ENCODE data around the gene SYNRG. TPM values are rescaled to one million over a fixed set of nuclear protein-coding genes. Genes with fewer than 3 reads are reported as not detected.

The SYNRG gene, protein sequence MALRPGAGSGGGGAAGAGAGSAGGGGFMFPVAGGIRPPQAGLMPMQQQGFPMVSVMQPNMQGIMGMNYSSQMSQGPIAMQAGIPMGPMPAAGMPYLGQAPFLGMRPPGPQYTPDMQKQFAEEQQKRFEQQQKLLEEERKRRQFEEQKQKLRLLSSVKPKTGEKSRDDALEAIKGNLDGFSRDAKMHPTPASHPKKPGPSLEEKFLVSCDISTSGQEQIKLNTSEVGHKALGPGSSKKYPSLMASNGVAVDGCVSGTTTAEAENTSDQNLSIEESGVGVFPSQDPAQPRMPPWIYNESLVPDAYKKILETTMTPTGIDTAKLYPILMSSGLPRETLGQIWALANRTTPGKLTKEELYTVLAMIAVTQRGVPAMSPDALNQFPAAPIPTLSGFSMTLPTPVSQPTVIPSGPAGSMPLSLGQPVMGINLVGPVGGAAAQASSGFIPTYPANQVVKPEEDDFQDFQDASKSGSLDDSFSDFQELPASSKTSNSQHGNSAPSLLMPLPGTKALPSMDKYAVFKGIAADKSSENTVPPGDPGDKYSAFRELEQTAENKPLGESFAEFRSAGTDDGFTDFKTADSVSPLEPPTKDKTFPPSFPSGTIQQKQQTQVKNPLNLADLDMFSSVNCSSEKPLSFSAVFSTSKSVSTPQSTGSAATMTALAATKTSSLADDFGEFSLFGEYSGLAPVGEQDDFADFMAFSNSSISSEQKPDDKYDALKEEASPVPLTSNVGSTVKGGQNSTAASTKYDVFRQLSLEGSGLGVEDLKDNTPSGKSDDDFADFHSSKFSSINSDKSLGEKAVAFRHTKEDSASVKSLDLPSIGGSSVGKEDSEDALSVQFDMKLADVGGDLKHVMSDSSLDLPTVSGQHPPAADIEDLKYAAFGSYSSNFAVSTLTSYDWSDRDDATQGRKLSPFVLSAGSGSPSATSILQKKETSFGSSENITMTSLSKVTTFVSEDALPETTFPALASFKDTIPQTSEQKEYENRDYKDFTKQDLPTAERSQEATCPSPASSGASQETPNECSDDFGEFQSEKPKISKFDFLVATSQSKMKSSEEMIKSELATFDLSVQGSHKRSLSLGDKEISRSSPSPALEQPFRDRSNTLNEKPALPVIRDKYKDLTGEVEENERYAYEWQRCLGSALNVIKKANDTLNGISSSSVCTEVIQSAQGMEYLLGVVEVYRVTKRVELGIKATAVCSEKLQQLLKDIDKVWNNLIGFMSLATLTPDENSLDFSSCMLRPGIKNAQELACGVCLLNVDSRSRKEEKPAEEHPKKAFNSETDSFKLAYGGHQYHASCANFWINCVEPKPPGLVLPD (N-terminal part only)
- 7.3 and 9.7 TPM in 2 replicates for total RNA-seq (2014; rRNA removed)
- Bru-seq, nascent RNA = percentile 71 among the genes with signal in this experiment
- BruChase-seq, experiment 1, labeled RNA remaining after a 6-hour chase = percentile 71 among the genes with signal in this experiment
- BruChase-seq, experiment 2, labeled RNA remaining after a 2-hour chase = percentile 73 among the genes with signal in this experiment
- long read RNA-seq, full-length matches to known transcripts = 1 of 29 reads
- long read RNA-seq, partial matches to known transcripts = 9 of 29 reads
- long read RNA-seq, other reads (novel, unspliced or antisense) = 19 of 29 reads

GRCh38 chr17:37609170-37610040 is at the start of gene SYNRG:
Gene SYNRG (minus strand): TSS chr17:37609418. CDS start chr17:37609355, 63 bp downstream.
- ChIA-PET CTCF (interaction anchor here (0.5 to 0.7 kb wide), 3 partner anchors 17 to 236 kb away, joined by 3 to 6 read pairs (median 4); no protein-coding TSS in a partner anchor), POLR2A (ENCODE audit: unreplicated experiment) (interaction anchor here (0.6 kb wide), 1 partner anchor 47 kb away, joined by 3 read pairs; no protein-coding TSS in a partner anchor)
- H3K4me2 ChIP-seq (ENCODE audit: low read length) = peak within 1 kb of the TSS; percentile 99
- peak within 1 kb of the TSS; percentile 77 for H2AFZ ChIP-seq (ENCODE audit: low read length)
- H3K9ac ChIP-seq (ENCODE audit: low read length) = peak within 1 kb of the TSS; percentile 85
- H3K79me2 ChIP-seq (ENCODE audit: low read length) = peaks cover 42% of the 10 kb centered on the region
- peaks cover 27% of the 10 kb centered on the region for H3K4me1 ChIP-seq (ENCODE audit: insufficient read depth, low read length)
- H3K36me3 ChIP-seq (ENCODE audit: low read depth, low read length) = peaks cover 5% of the 10 kb centered on the region; the same call in 1 of the 2 replicates
- H3K27me3 ChIP-seq (ENCODE audit: low read length) = no peaks in the 10 kb centered on the region
- no peaks in the 10 kb centered on the region for H3K9me3 ChIP-seq (ENCODE audit: low read length)
- H3K9me2 ChIP-seq (replicated peaks; ENCODE audit: low read length) = no peaks in the 10 kb centered on the region
- H3K27ac ChIP-seq (ENCODE audit: low read length) = peak within 1 kb of the TSS; percentile 55
- DNase-seq (peak; percentile 89), ATAC-seq (peak; percentile 90)
- H4K20me1 ChIP-seq (ENCODE audit: low read length) = no peaks in the 10 kb centered on the region; the same call in 1 of the 2 replicates
- no peak for TF ChIP-seq CTCF (conservative IDR thresholded peaks at IDR 0.05; ENCODE audit: low read depth, low read length)
- TF ChIP-seq EZH2phosphoT487 (IDR thresholded peaks at IDR 0.05; ENCODE audit: borderline replicate concordance, low read length) = no peak
- TF ChIP-seq EZH2 (IDR thresholded peaks at IDR 0.05; ENCODE audit: low read length, unreplicated experiment) = no peak
- BruUV-seq (replicated peaks) = TSS peak; percentile 89
- peak within 1 kb of the TSS; percentile 90 for H3K4me3 ChIP-seq (ENCODE audit: low read length)
- no peaks in the 10 kb centered on the region for H3F3A ChIP-seq (ENCODE audit: low read length, unreplicated experiment)
- intact Hi-C loops (cut with micrococcal nuclease) = no loop called here

DNA sequence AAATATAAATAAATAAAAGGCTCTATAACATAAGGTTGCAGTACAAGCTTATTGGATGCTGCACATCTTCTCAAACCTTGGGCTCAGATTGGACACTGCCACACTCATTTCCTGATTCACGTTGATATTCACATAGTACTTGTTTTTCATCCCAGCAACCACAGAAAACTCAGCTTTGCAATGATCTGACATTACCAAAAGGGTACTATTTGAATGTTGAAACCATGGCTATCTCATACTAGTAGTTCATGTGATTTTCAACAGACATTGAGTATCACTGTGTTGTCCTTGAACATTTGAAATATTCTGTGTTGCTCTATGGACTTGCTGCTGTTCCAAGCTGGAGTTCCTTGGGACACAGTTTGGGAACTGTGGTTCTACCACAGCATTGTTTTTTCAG is 48.0 kb upstream of the SYNRG start:
- Histone ChIP-seq H3K36me3 (ENCODE audit: low read depth, low read length) (no peaks in the 10 kb centered on the region), H3K9ac (ENCODE audit: low read length) (no peak overlapping the region), H3K4me1 (ENCODE audit: insufficient read depth, low read length) (no peaks in the 10 kb centered on the region), H4K20me1 (ENCODE audit: low read length) (no peaks in the 10 kb centered on the region), H3K4me3 (ENCODE audit: low read length) (no peak overlapping the region), H3K27me3 (ENCODE audit: low read length) (no peaks in the 10 kb centered on the region), H3F3A (ENCODE audit: low read length, unreplicated experiment) (no peaks in the 10 kb centered on the region), H3K79me2 (ENCODE audit: low read length) (no peaks in the 10 kb centered on the region), H3K27ac (ENCODE audit: low read length) (no peak overlapping the region), H3K9me3 (ENCODE audit: low read length) (no peaks in the 10 kb centered on the region), H3K4me2 (ENCODE audit: low read length) (no peak overlapping the region), H2AFZ (ENCODE audit: low read length) (no peak overlapping the region), H3K9me2 (replicated peaks; ENCODE audit: low read length) (no peaks in the 10 kb centered on the region)
- DNase-seq = no peak
- intact Hi-C loops (cut with micrococcal nuclease) = no loop called here
- no TSS peak for BruUV-seq (replicated peaks)
- TF ChIP-seq CTCF (conservative IDR thresholded peaks at IDR 0.05; ENCODE audit: low read depth, low read length) = no peak
- no peak for TF ChIP-seq EZH2 (IDR thresholded peaks at IDR 0.05; ENCODE audit: low read length, unreplicated experiment)
- CTCF ChIA-PET = interaction anchor here (0.7 kb wide), 1 partner anchor 15 kb away, joined by 3 read pairs; no protein-coding TSS in a partner anchor
- POLR2A ChIA-PET (ENCODE audit: unreplicated experiment) = no interaction called here
- no peak for ATAC-seq
